Endothelial cell (in vitro differentiated cells): ENCODE results near the gene GPT2. TPM values are rescaled to one million over a fixed set of nuclear protein-coding genes. Genes with fewer than 3 reads are reported as not detected.

Source experiments
- DNase-seq: peaks from one replicate; pipeline ENCODE4 v3.0.0; 2021; ENCODE audit warnings: low spot score
- H3K27ac Mint-ChIP-seq: one replicate; pipeline ENCODE4 v1.8.0; 2021; ENCODE audit warnings: mixed read lengths, inconsistent platforms; ENCODE audit not compliant: unreplicated experiment
- H3K27me3 Mint-ChIP-seq: one replicate; pipeline ENCODE4 v1.8.0; 2021; ENCODE audit warnings: mild to moderate bottlenecking, moderate library complexity, mixed read lengths, inconsistent platforms; ENCODE audit not compliant: unreplicated experiment
- H3K36me3 Mint-ChIP-seq: one replicate; pipeline ENCODE4 v1.8.0; 2021; ENCODE audit warnings: mild to moderate bottlenecking, low read depth, mixed read lengths, inconsistent platforms; ENCODE audit not compliant: unreplicated experiment
- H3K4me1 Mint-ChIP-seq: one replicate; pipeline ENCODE4 v1.8.0; 2021; ENCODE audit warnings: mild to moderate bottlenecking, mixed read lengths, inconsistent platforms; ENCODE audit not compliant: unreplicated experiment
- H3K4me3 Mint-ChIP-seq: one replicate; pipeline ENCODE4 v1.8.0; 2021; ENCODE audit warnings: mild to moderate bottlenecking, mixed read lengths, inconsistent platforms; ENCODE audit not compliant: unreplicated experiment
- H3K9me3 Mint-ChIP-seq: one replicate; pipeline ENCODE4 v1.8.0; 2021; ENCODE audit warnings: mixed read lengths, inconsistent platforms; ENCODE audit not compliant: unreplicated experiment
- total RNA-seq: library from RNA; stranded (reverse); fragmentation: NEBNext Ultra II Directional; extraction: Animal tissue kit (Norgen Biotek cat#: 25700); gene quantifications from one replicate; pipeline ENCODE4 v1.2.1, GENCODE V29; 2021; ENCODE audit not compliant: unreplicated experiment
- TF ChIP-seq, protein P1 (sequence below): fragments of 200-600 bp; sonication (generic); IDR thresholded peaks from one replicate; pipeline ENCODE4 v1.5.0; 2021; ENCODE audit warnings: antibody characterized with exemption; ENCODE audit not compliant: unreplicated experiment

The GPT2 gene
- total RNA-seq, 1 donor from 2014 or later, result 15.6 TPM

DNA sequence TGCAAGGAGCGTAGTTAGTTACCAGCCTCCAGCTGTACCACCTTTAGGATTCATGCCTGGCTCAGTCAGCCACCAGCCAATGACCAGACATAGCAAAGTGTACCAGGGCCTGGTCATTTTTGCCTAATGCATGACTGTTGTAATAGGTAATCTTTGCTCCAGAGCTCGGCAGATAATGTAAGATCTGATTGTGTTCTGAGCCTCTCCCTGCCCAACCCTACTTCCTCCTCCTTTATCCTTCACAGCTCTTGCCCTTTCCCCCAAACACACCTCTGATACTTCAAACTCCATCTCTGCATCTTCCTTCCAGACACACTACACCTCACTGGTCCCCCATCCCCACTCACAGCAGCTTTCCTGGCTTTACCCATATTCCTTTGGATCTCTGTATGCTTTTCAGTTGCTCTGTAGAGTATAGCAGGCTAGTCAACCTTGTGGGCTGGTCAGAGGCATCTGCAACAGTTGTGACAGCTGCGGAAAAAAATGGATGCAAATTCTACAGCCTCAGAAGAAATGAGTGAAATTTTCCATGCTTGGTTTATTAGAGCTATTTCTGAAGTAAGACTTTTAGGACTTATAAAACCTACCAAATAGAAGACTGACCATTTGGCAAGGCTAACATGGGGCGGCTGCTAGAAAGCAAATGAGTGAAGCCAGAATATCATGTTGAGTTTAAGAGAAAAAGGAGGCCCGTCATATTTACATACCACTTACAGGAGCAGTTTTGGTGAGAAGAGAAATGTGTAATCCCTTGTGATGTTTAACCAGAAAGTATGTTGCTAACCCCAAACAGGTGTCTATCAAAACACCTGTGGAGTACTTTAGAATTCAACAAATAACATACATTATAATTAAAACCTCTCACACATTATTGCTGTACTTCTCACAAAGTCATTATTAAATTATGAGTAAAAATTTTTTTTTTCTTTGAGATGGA lies 33.3 kb upstream of the GPT2 start:
- Mint-ChIP-seq H3K36me3 (no peaks in the 10 kb centered on the region), H3K9me3 (no peaks in the 10 kb centered on the region), H3K27ac (no peak overlapping the region), H3K4me1 (no peaks in the 10 kb centered on the region), H3K4me3 (no peak overlapping the region), H3K27me3 (peaks cover 1% of the 10 kb centered on the region)
- TF ChIP-seq, protein P1, sequence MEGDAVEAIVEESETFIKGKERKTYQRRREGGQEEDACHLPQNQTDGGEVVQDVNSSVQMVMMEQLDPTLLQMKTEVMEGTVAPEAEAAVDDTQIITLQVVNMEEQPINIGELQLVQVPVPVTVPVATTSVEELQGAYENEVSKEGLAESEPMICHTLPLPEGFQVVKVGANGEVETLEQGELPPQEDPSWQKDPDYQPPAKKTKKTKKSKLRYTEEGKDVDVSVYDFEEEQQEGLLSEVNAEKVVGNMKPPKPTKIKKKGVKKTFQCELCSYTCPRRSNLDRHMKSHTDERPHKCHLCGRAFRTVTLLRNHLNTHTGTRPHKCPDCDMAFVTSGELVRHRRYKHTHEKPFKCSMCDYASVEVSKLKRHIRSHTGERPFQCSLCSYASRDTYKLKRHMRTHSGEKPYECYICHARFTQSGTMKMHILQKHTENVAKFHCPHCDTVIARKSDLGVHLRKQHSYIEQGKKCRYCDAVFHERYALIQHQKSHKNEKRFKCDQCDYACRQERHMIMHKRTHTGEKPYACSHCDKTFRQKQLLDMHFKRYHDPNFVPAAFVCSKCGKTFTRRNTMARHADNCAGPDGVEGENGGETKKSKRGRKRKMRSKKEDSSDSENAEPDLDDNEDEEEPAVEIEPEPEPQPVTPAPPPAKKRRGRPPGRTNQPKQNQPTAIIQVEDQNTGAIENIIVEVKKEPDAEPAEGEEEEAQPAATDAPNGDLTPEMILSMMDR, result no peak
- DNase-seq, result no peak

DNA sequence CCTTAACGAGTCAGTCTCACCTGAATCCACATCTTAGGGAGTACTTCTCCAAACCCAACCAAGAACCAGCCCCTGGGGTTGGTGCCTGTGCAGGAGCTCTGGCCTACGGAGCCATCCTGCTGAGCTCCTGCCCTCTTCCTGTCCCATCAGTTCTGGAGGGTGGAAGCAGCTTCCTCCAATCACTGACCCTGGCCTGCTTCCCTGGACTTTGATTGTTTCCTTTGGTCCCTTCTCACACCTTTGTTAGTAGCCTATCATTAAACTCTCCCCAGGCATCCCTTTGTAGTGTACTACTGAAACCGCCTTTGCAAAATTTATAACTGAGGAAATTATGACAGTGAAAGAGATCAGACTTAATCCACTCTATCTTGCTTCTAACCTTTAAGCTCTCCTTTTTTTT lies 32.0 kb upstream of the GPT2 start:
- Mint-ChIP-seq H3K36me3 (no peaks in the 10 kb centered on the region), H3K27me3 (peaks cover 1% of the 10 kb centered on the region), H3K4me1 (no peaks in the 10 kb centered on the region), H3K9me3 (no peaks in the 10 kb centered on the region), H3K4me3 (no peak overlapping the region), H3K27ac (no peak overlapping the region)
- TF ChIP-seq, protein P1, result no peak
- no peak for DNase-seq

DNA sequence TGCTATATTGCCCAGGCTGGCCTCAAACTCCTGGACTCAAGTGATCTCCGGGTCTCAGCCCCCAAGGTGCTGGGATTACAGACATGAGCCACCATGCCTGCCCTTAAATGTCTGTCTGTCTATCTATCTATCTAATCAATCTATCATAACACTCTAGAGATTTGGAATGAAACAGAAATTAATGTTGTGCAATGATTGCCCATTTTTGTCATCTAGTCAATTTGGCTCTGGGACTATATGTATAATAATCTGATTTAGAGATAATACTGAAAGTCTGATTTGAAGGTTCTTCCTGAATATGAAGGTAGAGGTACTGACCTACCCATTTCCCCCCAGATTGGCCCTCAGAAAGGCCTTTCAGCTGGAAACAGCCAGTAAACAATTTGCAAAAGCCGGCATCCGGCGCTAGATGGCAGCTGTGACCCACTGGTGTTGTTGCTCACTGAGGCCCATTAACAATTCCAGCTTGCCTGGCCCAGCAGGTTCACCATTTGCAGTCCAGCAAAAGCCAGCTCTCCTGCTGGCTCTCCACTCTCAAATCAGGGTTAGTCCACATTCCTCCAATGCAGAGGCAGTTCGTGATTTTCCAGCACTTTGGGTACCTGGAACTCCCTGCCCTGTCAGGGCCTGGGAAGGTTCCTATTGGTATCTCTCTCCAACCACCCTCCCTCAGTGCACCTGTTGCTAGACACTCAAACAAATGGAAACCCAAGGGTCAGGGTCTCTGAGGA lies 30.3 kb upstream of the GPT2 start:
- Mint-ChIP-seq H3K27ac (no peak overlapping the region), H3K4me3 (no peak overlapping the region), H3K36me3 (no peaks in the 10 kb centered on the region), H3K4me1 (no peaks in the 10 kb centered on the region), H3K9me3 (no peaks in the 10 kb centered on the region), H3K27me3 (peaks cover 1% of the 10 kb centered on the region)
- peak; percentile 78 for DNase-seq
- TF ChIP-seq, protein P1, result peak; percentile 20

DNA sequence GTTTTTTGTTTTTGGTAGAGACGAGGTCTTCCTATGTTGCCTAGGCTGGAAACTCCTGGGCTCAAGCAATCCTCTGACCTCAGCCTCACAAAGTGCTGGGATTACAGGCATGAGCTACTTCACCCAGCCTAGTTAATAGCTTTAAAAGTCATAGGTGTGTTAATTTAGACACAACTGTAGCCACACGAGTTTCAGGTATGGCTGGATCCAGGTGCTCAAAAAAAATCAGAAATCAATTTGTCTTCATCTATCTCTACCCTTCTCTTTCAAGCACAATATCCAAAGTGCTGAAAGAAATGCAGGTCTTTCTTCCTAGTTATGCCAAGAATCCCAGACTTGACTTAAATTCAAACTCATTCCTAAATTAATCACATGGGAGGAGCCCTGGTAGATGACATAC lies 29.3 kb upstream of the GPT2 start:
- peaks cover 1% of the 10 kb centered on the region for H3K27me3 Mint-ChIP-seq
- H3K4me3 Mint-ChIP-seq, result no peak overlapping the region
- H3K4me1 Mint-ChIP-seq, result no peaks in the 10 kb centered on the region
- no peak for DNase-seq
- H3K36me3 Mint-ChIP-seq, result no peaks in the 10 kb centered on the region
- TF ChIP-seq, protein P1, result no peak
- H3K27ac Mint-ChIP-seq, result no peak overlapping the region
- no peaks in the 10 kb centered on the region for H3K9me3 Mint-ChIP-seq

DNA sequence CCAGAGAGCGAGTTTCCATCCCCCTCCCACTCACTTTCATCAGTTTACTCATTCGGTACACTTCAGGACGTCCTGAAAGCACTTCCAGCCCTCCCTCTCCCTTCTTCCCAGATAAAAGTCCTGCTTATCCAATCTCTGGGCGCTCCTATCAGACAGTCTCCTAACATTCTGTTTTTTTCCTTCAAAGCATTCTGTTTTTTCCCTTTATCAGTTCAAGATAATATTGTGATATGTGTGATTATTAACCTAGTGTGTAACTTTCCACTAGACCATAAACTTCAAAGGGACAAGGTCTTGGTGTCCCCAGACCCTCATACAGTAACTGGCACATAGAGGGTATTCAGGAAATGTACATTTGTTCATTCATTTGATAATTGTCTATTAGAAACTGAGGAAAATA lies 28.8 kb upstream of the GPT2 start:
- H3K27me3 Mint-ChIP-seq, result peaks cover 1% of the 10 kb centered on the region
- H3K9me3 Mint-ChIP-seq, result no peaks in the 10 kb centered on the region
- H3K4me3 Mint-ChIP-seq, result no peak overlapping the region
- no peaks in the 10 kb centered on the region for H3K36me3 Mint-ChIP-seq
- no peaks in the 10 kb centered on the region for H3K4me1 Mint-ChIP-seq
- DNase-seq, result no peak
- no peak overlapping the region for H3K27ac Mint-ChIP-seq
- TF ChIP-seq, protein P1, result no peak
